H9 (cell line): ENCODE measurements around the gene PLG. TPM values are rescaled to one million over a fixed set of nuclear protein-coding genes. Genes with fewer than 3 reads are reported as not detected.

Experiments
- DNase-seq: peaks from one replicate; pipeline ENCODE4 v3.0.0-alpha.2; 2017
- H2AFZ ChIP-seq: one replicate; pipeline ENCODE4 v1.6.1; 2013; ENCODE audit warnings: mild to moderate bottlenecking, low read length, control low read depth, moderate library complexity
- H2AK5ac ChIP-seq: 2 replicates; pipeline ENCODE4 v1.6.1; 2013; ENCODE audit warnings: low read length, control low read depth, mixed read lengths; ENCODE audit not compliant: insufficient read length
- H2BK120ac ChIP-seq: one replicate; pipeline ENCODE4 v1.6.1; 2013; ENCODE audit warnings: low read depth, mild to moderate bottlenecking, low read length, control low read depth, inconsistent platforms; ENCODE audit not compliant: poor library complexity, severe bottlenecking
- H2BK12ac ChIP-seq: 2 replicates; pipeline ENCODE4 v1.6.1; 2013; ENCODE audit warnings: low read length, control low read depth, mixed read lengths, low read depth; ENCODE audit not compliant: insufficient read length
- H2BK15ac ChIP-seq: 2 replicates; pipeline ENCODE4 v1.6.1; 2013; ENCODE audit warnings: low read depth, low read length, control low read depth
- H2BK20ac ChIP-seq: one replicate; pipeline ENCODE4 v1.6.1; 2013; ENCODE audit warnings: low read depth, mild to moderate bottlenecking, low read length, control low read depth, inconsistent platforms; ENCODE audit not compliant: poor library complexity, severe bottlenecking
- H2BK5ac ChIP-seq: 2 replicates; pipeline ENCODE4 v1.6.1; 2013; ENCODE audit warnings: low read length, control low read depth, mixed read lengths; ENCODE audit not compliant: insufficient read length
- H3K14ac ChIP-seq: 2 replicates; pipeline ENCODE4 v1.6.1; 2013; ENCODE audit warnings: low read length, control low read depth; ENCODE audit not compliant: insufficient read depth
- H3K18ac ChIP-seq: 2 replicates; pipeline ENCODE4 v1.6.1; 2013; ENCODE audit warnings: low read depth, mild to moderate bottlenecking, mixed read lengths, low read length, control low read depth; ENCODE audit not compliant: insufficient read length
- H3K23ac ChIP-seq: 2 replicates; pipeline ENCODE4 v1.6.1; 2013; ENCODE audit warnings: low read length, control low read depth, mixed read lengths, low read depth; ENCODE audit not compliant: insufficient read length
- H3K23me2 ChIP-seq: 2 replicates; pipeline ENCODE4 v1.6.1; 2013; ENCODE audit warnings: low read depth, mild to moderate bottlenecking, mixed read lengths, low read length, control low read depth; ENCODE audit not compliant: insufficient read length, poor library complexity, severe bottlenecking
- H3K27ac ChIP-seq: 2 replicates; pipeline ENCODE4 v1.5.1; 2013; ENCODE audit warnings: low read length, control low read depth, mixed read lengths, low read depth; ENCODE audit not compliant: insufficient read length
- H3K27me3 ChIP-seq: 2 replicates; pipeline ENCODE4 v1.6.1; 2013; ENCODE audit warnings: low read length, control low read depth, inconsistent platforms; ENCODE audit not compliant: insufficient read depth
- H3K4ac ChIP-seq: 2 replicates; pipeline ENCODE4 v1.6.1; 2013; ENCODE audit warnings: low read depth, mild to moderate bottlenecking, control low read depth, inconsistent platforms, low read length, moderate library complexity
- H3K4me1 ChIP-seq: 2 replicates; pipeline ENCODE4 v1.6.1; 2013; ENCODE audit warnings: low read length, control low read depth, inconsistent platforms; ENCODE audit not compliant: insufficient read depth
- H3K4me2 ChIP-seq: 2 replicates; pipeline ENCODE4 v1.6.1; 2013; ENCODE audit warnings: low read length, control low read depth, mixed read lengths; ENCODE audit not compliant: insufficient read length, insufficient read depth
- H3K56ac ChIP-seq: 2 replicates; pipeline ENCODE4 v1.6.1; 2013; ENCODE audit warnings: low read depth, mild to moderate bottlenecking, mixed read lengths, low read length, control low read depth; ENCODE audit not compliant: insufficient read length
- H3K79me1 ChIP-seq: 2 replicates; pipeline ENCODE4 v1.6.1; 2013; ENCODE audit warnings: low read depth, mild to moderate bottlenecking, moderate library complexity, low read length, control low read depth, inconsistent platforms; ENCODE audit not compliant: insufficient read depth, poor library complexity, severe bottlenecking
- H3K79me2 ChIP-seq: 2 replicates; pipeline ENCODE4 v1.6.1; 2013; ENCODE audit warnings: low read length, control low read depth, inconsistent platforms; ENCODE audit not compliant: insufficient read depth
- H3K9ac ChIP-seq: 2 replicates; pipeline ENCODE4 v1.6.1; 2013; ENCODE audit warnings: low read length, control low read depth, mixed read lengths; ENCODE audit not compliant: insufficient read length; ENCODE audit errors: extremely low read depth
- H3K9me3 ChIP-seq: one replicate; pipeline ENCODE4 v1.6.1; 2013; ENCODE audit warnings: low read depth, low read length, inconsistent platforms; ENCODE audit not compliant: control insufficient read depth
- H3T11ph ChIP-seq: one replicate; pipeline ENCODE4 v1.6.1; 2013; ENCODE audit warnings: mild to moderate bottlenecking, low read length, control low read depth, inconsistent platforms
- H4K20me1 ChIP-seq: one replicate; pipeline ENCODE4 v1.6.1; 2013; ENCODE audit not compliant: control insufficient read depth, insufficient read length, insufficient read depth
- H4K5ac ChIP-seq: 2 replicates; pipeline ENCODE4 v1.6.1; 2013; ENCODE audit warnings: low read depth, mild to moderate bottlenecking, mixed read lengths, low read length, control low read depth; ENCODE audit not compliant: insufficient read length
- H4K8ac ChIP-seq: replicated peaks from 2 replicates; pipeline ENCODE4 v1.6.1; 2013; ENCODE audit warnings: low read length, control low read depth, mixed read lengths, low read depth; ENCODE audit not compliant: insufficient read length
- H4K91ac ChIP-seq: 2 replicates; pipeline ENCODE4 v1.6.1; 2013; ENCODE audit warnings: low read depth, mild to moderate bottlenecking, moderate library complexity, mixed read lengths, low read length, control low read depth; ENCODE audit not compliant: insufficient read length
- H3K27ac Mint-ChIP-seq, 3 experiments: 2 replicates in 2 of 3; 3 replicates in 1 of 3; pipeline ENCODE4 v1.8.0; 2020 to 2021; ENCODE audit warnings: mixed read lengths in 3 of 3, mild to moderate bottlenecking in 1 of 3, moderate library complexity in 1 of 3
- H3K27me3 Mint-ChIP-seq: 2 replicates; pipeline ENCODE4 v1.8.0; 2021; ENCODE audit warnings: low read depth, mild to moderate bottlenecking, moderate library complexity, mixed read lengths
- H3K36me3 Mint-ChIP-seq, 3 experiments: 2 replicates in 2 of 3; 3 replicates in 1 of 3; pipeline ENCODE4 v1.8.0; 2020 to 2021; ENCODE audit warnings: low read depth in 3 of 3, mixed read lengths in 3 of 3; ENCODE audit not compliant: insufficient read depth in 1 of 3
- H3K4me1 Mint-ChIP-seq, 2 experiments: 2 replicates each; pipeline ENCODE4 v1.8.0; 2020; ENCODE audit warnings: mixed read lengths in 2 of 2
- H3K4me3 Mint-ChIP-seq, 2 experiments: 2 replicates in 1 of 2; 3 replicates in 1 of 2; pipeline ENCODE4 v1.8.0; 2020 to 2021; ENCODE audit warnings: mild to moderate bottlenecking in 2 of 2, mixed read lengths in 2 of 2, moderate library complexity in 1 of 2
- H3K9me3 Mint-ChIP-seq, 2 experiments: 2 replicates in 1 of 2; 3 replicates in 1 of 2; pipeline ENCODE4 v1.8.0; 2020; ENCODE audit warnings: mild to moderate bottlenecking in 2 of 2, mixed read lengths in 2 of 2, moderate library complexity in 1 of 2
- total RNA-seq: library from RNA; stranded (reverse); gene quantifications from 2 replicates; pipeline ENCODE4 v1.2.1, GENCODE V29; 2021
- TF ChIP-seq, protein P1 (sequence below): fragments of 200-600 bp; sonication (generic); conservative IDR thresholded peaks from 3 replicates; pipeline ENCODE4 v1.8.0; 2021; ENCODE audit warnings: antibody characterized with exemption, mild to moderate bottlenecking

Gene PLG
- total RNA-seq, 1 experiment from 2014 or later: not detected

- H4K8ac ChIP-seq: no peak overlapping the region
- H3K27ac ChIP-seq: no peak overlapping the region
- Mint-ChIP-seq H3K4me3 (no peak overlapping the region), H3K27me3 (no peaks in the 10 kb centered on the region), H3K27ac (no peak overlapping the region), H3K36me3 (peaks cover 9 to 16% (median 9%) of the 10 kb centered on the region in 3 experiments), H3K4me1 (no peaks in the 10 kb centered on the region), H3K9me3 (peaks cover 20 to 25% of the 10 kb centered on the region in 2 experiments)
- H2BK5ac ChIP-seq: no peak overlapping the region
- DNase-seq: no peak
- no peak overlapping the region for H4K5ac ChIP-seq
- no peak overlapping the region for H2BK12ac ChIP-seq
- no peak overlapping the region for H3T11ph ChIP-seq
- H3K79me2 ChIP-seq: no peaks in the 10 kb centered on the region
- no peak overlapping the region for H3K18ac ChIP-seq
- no peaks in the 10 kb centered on the region for H3K79me1 ChIP-seq
- no peaks in the 10 kb centered on the region for H3K23me2 ChIP-seq
- no peak overlapping the region for H3K9ac ChIP-seq
- H3K9me3 ChIP-seq: no peaks in the 10 kb centered on the region
- no peak overlapping the region for H3K14ac ChIP-seq
- no peak overlapping the region for H3K56ac ChIP-seq
- H3K4me2 ChIP-seq: no peak overlapping the region
- no peaks in the 10 kb centered on the region for H3K27me3 ChIP-seq
- no peak overlapping the region for H2BK20ac ChIP-seq
- no peaks in the 10 kb centered on the region for H3K4me1 ChIP-seq
- no peak overlapping the region for H2BK120ac ChIP-seq
- H4K20me1 ChIP-seq: no peaks in the 10 kb centered on the region
- H3K4ac ChIP-seq: no peak overlapping the region
- no peak overlapping the region for H4K91ac ChIP-seq
- no peak overlapping the region for H3K23ac ChIP-seq
- H2AFZ ChIP-seq: no peak overlapping the region
- H2BK15ac ChIP-seq: no peak overlapping the region
- TF ChIP-seq, protein P1, sequence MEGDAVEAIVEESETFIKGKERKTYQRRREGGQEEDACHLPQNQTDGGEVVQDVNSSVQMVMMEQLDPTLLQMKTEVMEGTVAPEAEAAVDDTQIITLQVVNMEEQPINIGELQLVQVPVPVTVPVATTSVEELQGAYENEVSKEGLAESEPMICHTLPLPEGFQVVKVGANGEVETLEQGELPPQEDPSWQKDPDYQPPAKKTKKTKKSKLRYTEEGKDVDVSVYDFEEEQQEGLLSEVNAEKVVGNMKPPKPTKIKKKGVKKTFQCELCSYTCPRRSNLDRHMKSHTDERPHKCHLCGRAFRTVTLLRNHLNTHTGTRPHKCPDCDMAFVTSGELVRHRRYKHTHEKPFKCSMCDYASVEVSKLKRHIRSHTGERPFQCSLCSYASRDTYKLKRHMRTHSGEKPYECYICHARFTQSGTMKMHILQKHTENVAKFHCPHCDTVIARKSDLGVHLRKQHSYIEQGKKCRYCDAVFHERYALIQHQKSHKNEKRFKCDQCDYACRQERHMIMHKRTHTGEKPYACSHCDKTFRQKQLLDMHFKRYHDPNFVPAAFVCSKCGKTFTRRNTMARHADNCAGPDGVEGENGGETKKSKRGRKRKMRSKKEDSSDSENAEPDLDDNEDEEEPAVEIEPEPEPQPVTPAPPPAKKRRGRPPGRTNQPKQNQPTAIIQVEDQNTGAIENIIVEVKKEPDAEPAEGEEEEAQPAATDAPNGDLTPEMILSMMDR: no peak
- H2AK5ac ChIP-seq: no peak overlapping the region
Observed at GRCh38 chr6:160799801-160800506, 97.9 kb downstream of the PLG start.
